Measurements from ENCODE around the gene SYK.
"Not testable (repeated sequence)": the region's sequence is repeated elsewhere in the genome, so short reads cannot be mapped to it uniquely, and the experiment has no call there.

The SYK gene

DNA sequence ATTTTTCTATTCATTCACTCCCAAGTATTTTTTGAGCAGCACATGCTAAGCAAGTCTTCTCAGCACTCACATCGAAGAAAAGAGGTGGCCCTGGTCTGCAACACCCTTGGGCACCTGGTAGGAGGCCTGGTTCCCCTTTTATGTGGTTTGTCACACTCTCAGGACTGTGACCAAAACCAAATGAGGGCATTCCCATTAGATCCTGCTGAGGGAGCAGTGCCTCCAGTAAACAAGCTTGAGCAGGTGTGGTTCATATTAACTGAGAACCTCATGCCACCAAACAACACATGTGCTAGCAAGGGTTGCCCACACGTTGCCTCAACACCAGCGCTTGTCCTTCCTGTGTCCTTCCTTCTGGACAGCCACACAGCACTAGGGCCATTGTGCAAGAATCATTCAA lies 26.9 kb upstream of the SYK start:
- Histone ChIP-seq H3K27ac (ENCODE audit: low read length) (no peak overlapping the region), H3K27me3 (ENCODE audit: control insufficient read depth, insufficient read depth, low read length) (no peaks in the 10 kb centered on the region), H3K4me1 (ENCODE audit: control insufficient read depth, insufficient read depth, low read length) (0 out of 2 replicates have a peak, but pooled peaks cover 1% of the 10 kb centered on the region), H3K9me3 (ENCODE audit: control insufficient read depth, insufficient read depth, low read length) (no peaks in the 10 kb centered on the region), H3K36me3 (ENCODE audit: control insufficient read depth, insufficient read depth, low read length) (no peaks in the 10 kb centered on the region), H3K4me3 (ENCODE audit: low read length) (no peak overlapping the region)
- no CpG with 5 or more reads among the region's 3 CpGs for WGBS (ENCODE audit: insufficient coverage, insufficient read length)
- no peak for DNase-seq (ENCODE audit: low read depth, low spot score)

DNA sequence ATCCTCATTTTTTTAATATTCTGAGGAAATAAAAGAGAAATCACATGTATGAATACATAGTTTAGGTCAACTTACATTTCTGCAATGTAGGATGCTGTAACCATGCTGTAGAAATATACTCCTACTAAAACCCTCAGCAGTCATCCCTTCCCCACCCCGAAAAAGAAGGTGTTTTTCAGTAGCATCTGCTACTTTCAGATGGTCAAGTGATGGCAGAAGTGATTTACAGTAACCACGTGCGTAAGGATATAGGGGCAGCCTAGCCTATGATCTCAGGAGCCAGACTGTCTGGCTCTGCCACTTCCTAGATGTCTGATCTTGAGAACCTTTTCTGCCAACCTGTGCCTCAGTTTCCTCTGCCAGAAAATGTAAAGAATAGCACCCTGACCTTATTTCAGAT lies 26.0 kb upstream of the SYK start:
- H3K36me3 ChIP-seq (ENCODE audit: control insufficient read depth, insufficient read depth, low read length), result no peaks in the 10 kb centered on the region
- H3K9me3 ChIP-seq (ENCODE audit: control insufficient read depth, insufficient read depth, low read length), result no peaks in the 10 kb centered on the region
- H3K4me3 ChIP-seq (ENCODE audit: low read length), result no peak overlapping the region
- no peak overlapping the region for H3K27ac ChIP-seq (ENCODE audit: low read length)
- H3K4me1 ChIP-seq (ENCODE audit: control insufficient read depth, insufficient read depth, low read length), result 0 out of 2 replicates have a peak, but pooled peaks cover 1% of the 10 kb centered on the region
- no CpG with 5 or more reads among the region's 3 CpGs for whole genome bisulfite sequencing (ENCODE audit: insufficient coverage, insufficient read length)
- no peaks in the 10 kb centered on the region for H3K27me3 ChIP-seq (ENCODE audit: control insufficient read depth, insufficient read depth, low read length)
- DNase-seq (ENCODE audit: low read depth, low spot score), result no peak

- H3K36me3 ChIP-seq (ENCODE audit: control insufficient read depth, insufficient read depth, low read length), result no peaks in the 10 kb centered on the region
- H3K27ac ChIP-seq (ENCODE audit: low read length), result no peak overlapping the region
- no CpG with 5 or more reads among the region's 2 CpGs for WGBS (ENCODE audit: insufficient coverage, insufficient read length)
- H3K27me3 ChIP-seq (ENCODE audit: control insufficient read depth, insufficient read depth, low read length), result no peaks in the 10 kb centered on the region
- 0 out of 2 replicates have a peak, but pooled peaks cover 1% of the 10 kb centered on the region for H3K4me1 ChIP-seq (ENCODE audit: control insufficient read depth, insufficient read depth, low read length)
- H3K4me3 ChIP-seq (ENCODE audit: low read length), result no peak overlapping the region
- no peak for DNase-seq (ENCODE audit: low read depth, low spot score)
- H3K9me3 ChIP-seq (ENCODE audit: control insufficient read depth, insufficient read depth, low read length), result no peaks in the 10 kb centered on the region
Measured at GRCh38 chr9:90778746-90779145, 22.9 kb upstream of the SYK start.

GRCh38 chr9:90783552-90783951 lies 18.1 kb upstream of the SYK start:
- H3K27me3 ChIP-seq (ENCODE audit: control insufficient read depth, insufficient read depth, low read length), result no peaks in the 10 kb centered on the region

GRCh38 chr9:90783964-90784363 lies 17.7 kb upstream of the SYK start:
- Histone ChIP-seq H3K36me3 (ENCODE audit: control insufficient read depth, insufficient read depth, low read length) (no peaks in the 10 kb centered on the region), H3K9me3 (ENCODE audit: control insufficient read depth, insufficient read depth, low read length) (no peaks in the 10 kb centered on the region), H3K4me1 (ENCODE audit: control insufficient read depth, insufficient read depth, low read length) (peaks cover 3% of the 10 kb centered on the region; the same call in 1 of the 2 replicates), H3K4me3 (ENCODE audit: low read length) (no peak overlapping the region), H3K27me3 (ENCODE audit: control insufficient read depth, insufficient read depth, low read length) (no peaks in the 10 kb centered on the region), H3K27ac (ENCODE audit: low read length) (no peak overlapping the region)
- DNase-seq (ENCODE audit: low read depth, low spot score), result no peak
- no CpG with 5 or more reads among the region's 8 CpGs for WGBS (ENCODE audit: insufficient coverage, insufficient read length)

More at GRCh38 chr9:90783552-90783951, 18.1 kb upstream of the SYK start:
- Histone ChIP-seq H3K36me3 (ENCODE audit: control insufficient read depth, insufficient read depth, low read length) (no peaks in the 10 kb centered on the region), H3K27ac (ENCODE audit: low read length) (no peak overlapping the region), H3K4me1 (ENCODE audit: control insufficient read depth, insufficient read depth, low read length) (peaks cover 4% of the 10 kb centered on the region; the same call in 1 of the 2 replicates), H3K9me3 (ENCODE audit: control insufficient read depth, insufficient read depth, low read length) (no peaks in the 10 kb centered on the region), H3K4me3 (ENCODE audit: low read length) (no peak overlapping the region)
- DNase-seq (ENCODE audit: low read depth, low spot score), result no peak
- no CpG with 5 or more reads among the region's 3 CpGs for WGBS (ENCODE audit: insufficient coverage, insufficient read length)

GRCh38 chr9:90787771-90788460 lies 13.7 kb upstream of the SYK start:
- Histone ChIP-seq H3K27me3 (ENCODE audit: control insufficient read depth, insufficient read depth, low read length) (no peaks in the 10 kb centered on the region), H3K4me3 (ENCODE audit: low read length) (no peak overlapping the region), H3K9me3 (ENCODE audit: control insufficient read depth, insufficient read depth, low read length) (no peaks in the 10 kb centered on the region), H3K36me3 (ENCODE audit: control insufficient read depth, insufficient read depth, low read length) (no peaks in the 10 kb centered on the region), H3K4me1 (ENCODE audit: control insufficient read depth, insufficient read depth, low read length) (peaks cover 3% of the 10 kb centered on the region; the same call in 1 of the 2 replicates), H3K27ac (ENCODE audit: low read length) (no peak overlapping the region)
- WGBS (ENCODE audit: insufficient coverage, insufficient read length), result no CpG with 5 or more reads among the region's 4 CpGs
- DNase-seq (ENCODE audit: low read depth, low spot score), result no peak

DNA sequence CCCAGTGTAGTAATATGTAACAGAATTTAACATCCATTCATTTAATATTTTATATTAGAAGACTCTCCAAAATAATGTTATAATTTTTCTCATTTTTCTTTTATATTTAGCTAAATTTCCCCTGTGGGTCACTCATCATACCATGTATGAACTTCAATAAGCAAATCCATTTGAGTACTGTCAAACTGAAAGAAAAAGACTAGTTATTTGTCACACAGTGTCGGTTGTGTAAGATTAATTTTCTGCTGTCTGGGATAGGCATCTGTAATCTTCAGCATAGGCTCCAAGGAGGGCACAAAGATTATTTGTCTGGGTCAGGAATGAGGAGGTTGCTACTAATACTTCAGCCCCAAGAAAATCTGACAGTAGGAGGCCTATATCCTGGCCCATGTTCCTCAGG lies 13.1 kb upstream of the SYK start:
- H3K9me3 ChIP-seq (ENCODE audit: control insufficient read depth, insufficient read depth, low read length); DNase-seq (ENCODE audit: low read depth, low spot score); H3K4me1 ChIP-seq (ENCODE audit: control insufficient read depth, insufficient read depth, low read length); H3K27me3 ChIP-seq (ENCODE audit: control insufficient read depth, insufficient read depth, low read length); H3K27ac ChIP-seq (ENCODE audit: low read length); H3K36me3 ChIP-seq (ENCODE audit: control insufficient read depth, insufficient read depth, low read length); H3K4me3 ChIP-seq (ENCODE audit: low read length): not testable (repeated sequence)
- no CpG with 5 or more reads among the region's 1 CpG for WGBS (ENCODE audit: insufficient coverage, insufficient read length)

DNA sequence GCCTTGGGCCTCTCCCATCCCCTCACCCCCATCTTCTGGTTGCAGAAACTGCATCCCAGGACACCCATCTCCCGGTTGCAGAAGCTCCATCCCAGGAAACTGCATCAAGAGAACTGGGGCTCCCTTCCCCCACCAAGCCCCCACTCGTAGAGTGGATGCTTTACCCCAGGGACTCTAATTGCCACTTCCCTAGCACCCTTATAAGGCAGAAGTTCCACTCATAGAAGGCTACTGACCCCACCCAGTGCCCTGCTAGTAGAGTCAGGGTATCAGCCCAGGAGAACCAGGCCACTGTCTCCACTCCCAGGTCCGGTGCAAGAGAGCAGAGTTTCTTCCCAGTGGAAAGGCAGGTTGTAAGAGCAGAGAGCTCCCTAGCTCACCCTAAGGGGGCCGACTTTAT lies 12.2 kb upstream of the SYK start:
- Histone ChIP-seq H3K4me3 (ENCODE audit: low read length) (no peak overlapping the region), H3K4me1 (ENCODE audit: control insufficient read depth, insufficient read depth, low read length) (no peaks in the 10 kb centered on the region), H3K27ac (ENCODE audit: low read length) (no peak overlapping the region), H3K27me3 (ENCODE audit: control insufficient read depth, insufficient read depth, low read length) (no peaks in the 10 kb centered on the region), H3K36me3 (ENCODE audit: control insufficient read depth, insufficient read depth, low read length) (no peaks in the 10 kb centered on the region), H3K9me3 (ENCODE audit: control insufficient read depth, insufficient read depth, low read length) (no peaks in the 10 kb centered on the region)
- DNase-seq (ENCODE audit: low read depth, low spot score), result no peak
- WGBS (ENCODE audit: insufficient coverage, insufficient read length), result no CpG with 5 or more reads among the region's 4 CpGs

DNA sequence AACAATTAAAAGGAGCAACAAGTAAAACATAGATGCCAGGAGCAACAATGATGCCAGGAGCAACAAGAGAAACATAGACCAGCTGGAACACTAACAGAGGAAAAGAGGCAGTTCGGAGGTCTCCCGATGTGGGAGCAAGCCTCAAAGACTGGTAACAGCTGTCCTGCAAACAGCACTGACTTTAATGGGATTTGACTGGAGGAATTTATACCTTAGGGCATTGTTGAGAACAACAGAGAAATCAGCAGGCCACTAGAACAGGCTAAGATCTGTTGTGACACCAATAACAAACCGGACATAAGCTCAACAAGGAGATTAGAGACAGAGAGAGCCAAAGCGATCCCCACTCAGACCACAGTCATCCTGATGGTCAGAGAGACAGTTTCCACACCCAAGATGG lies 11.8 kb upstream of the SYK start:
- DNase-seq (ENCODE audit: low read depth, low spot score), result no peak
- Histone ChIP-seq H3K9me3 (ENCODE audit: control insufficient read depth, insufficient read depth, low read length) (no peaks in the 10 kb centered on the region), H3K27me3 (ENCODE audit: control insufficient read depth, insufficient read depth, low read length) (no peaks in the 10 kb centered on the region), H3K36me3 (ENCODE audit: control insufficient read depth, insufficient read depth, low read length) (no peaks in the 10 kb centered on the region), H3K27ac (ENCODE audit: low read length) (no peak overlapping the region), H3K4me3 (ENCODE audit: low read length) (no peak overlapping the region), H3K4me1 (ENCODE audit: control insufficient read depth, insufficient read depth, low read length) (no peaks in the 10 kb centered on the region)
- no CpG with 5 or more reads among the region's 4 CpGs for WGBS (ENCODE audit: insufficient coverage, insufficient read length)

- not testable (repeated sequence) for H3K27ac ChIP-seq (ENCODE audit: low read length); DNase-seq (ENCODE audit: low read depth, low spot score); H3K36me3 ChIP-seq (ENCODE audit: control insufficient read depth, insufficient read depth, low read length); H3K27me3 ChIP-seq (ENCODE audit: control insufficient read depth, insufficient read depth, low read length); H3K9me3 ChIP-seq (ENCODE audit: control insufficient read depth, insufficient read depth, low read length); H3K4me1 ChIP-seq (ENCODE audit: control insufficient read depth, insufficient read depth, low read length); H3K4me3 ChIP-seq (ENCODE audit: low read length)
- WGBS (ENCODE audit: insufficient coverage, insufficient read length), result no CpG with 5 or more reads among the region's 3 CpGs
Measured at GRCh38 chr9:90793024-90793423, 8.6 kb upstream of the SYK start.

- no peak for DNase-seq (ENCODE audit: low read depth, low spot score)
- no peak overlapping the region for H3K27ac ChIP-seq (ENCODE audit: low read length)
- WGBS (ENCODE audit: insufficient coverage, insufficient read length), result no CpG with 5 or more reads among the region's 2 CpGs
Measured at GRCh38 chr9:90793729-90794128, 7.9 kb upstream of the SYK start.

More at GRCh38 chr9:90793729-90794128, 7.9 kb upstream of the SYK start:
- H3K4me1 ChIP-seq (ENCODE audit: control insufficient read depth, insufficient read depth, low read length), result no peaks in the 10 kb centered on the region
- H3K36me3 ChIP-seq (ENCODE audit: control insufficient read depth, insufficient read depth, low read length), result no peaks in the 10 kb centered on the region
- no peaks in the 10 kb centered on the region for H3K9me3 ChIP-seq (ENCODE audit: control insufficient read depth, insufficient read depth, low read length)
- no peak overlapping the region for H3K4me3 ChIP-seq (ENCODE audit: low read length)
- H3K27me3 ChIP-seq (ENCODE audit: control insufficient read depth, insufficient read depth, low read length), result no peaks in the 10 kb centered on the region; the same call in 1 of the 2 replicates
